ENCODE results near the gene CHAF1B.
"Not testable (repeated sequence)": the region's sequence is repeated elsewhere in the genome, so short reads cannot be mapped to it uniquely, and the experiment has no call there.

Gene CHAF1B

GRCh38 chr21:36388835-36389234 lies 3.6 kb downstream of the CHAF1B start:
- peak; percentile 74 for DNase-seq (ENCODE audit: low spot score)

GRCh38 chr21:36391649-36392048 lies 6.5 kb downstream of the CHAF1B start:
- not testable (repeated sequence) for DNase-seq (ENCODE audit: low spot score)

DNA sequence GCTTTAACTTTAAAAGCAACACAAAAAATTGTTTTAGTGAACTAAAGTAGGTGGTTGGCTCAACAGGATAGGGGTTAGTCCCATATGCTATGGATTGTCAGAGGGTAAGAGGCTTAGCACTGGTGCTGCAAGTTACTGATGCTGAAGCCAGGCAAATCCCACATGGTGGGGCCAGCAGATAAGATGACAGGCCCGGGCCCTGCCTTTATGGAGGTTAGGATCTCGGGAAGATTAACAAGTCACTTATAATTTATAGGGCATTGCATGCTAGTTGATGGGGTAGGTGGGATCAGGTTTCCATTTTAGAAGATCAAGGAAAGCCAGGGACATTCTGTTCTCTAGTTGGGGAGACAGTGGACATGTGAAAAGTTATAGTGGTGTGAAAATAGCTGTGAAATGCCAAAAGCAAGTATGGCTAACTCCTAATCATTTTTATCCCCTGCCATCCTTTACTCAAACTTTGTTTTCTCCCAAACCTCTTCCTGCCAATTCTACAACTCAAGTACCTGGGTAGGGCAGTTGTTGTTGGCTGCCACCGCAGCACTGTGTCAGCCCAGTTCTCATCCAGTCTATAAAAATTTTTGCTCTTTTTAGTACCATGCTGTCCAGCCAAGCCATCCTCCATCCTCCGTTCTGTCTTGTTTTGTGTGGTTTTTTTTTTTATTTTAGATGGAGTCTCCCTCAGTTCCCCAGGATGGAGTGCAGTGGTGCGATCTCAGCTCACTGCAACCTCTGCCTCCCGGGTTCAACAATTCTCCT lies 10.3 kb downstream of the CHAF1B start:
- no peak for DNase-seq (ENCODE audit: low spot score)

DNA sequence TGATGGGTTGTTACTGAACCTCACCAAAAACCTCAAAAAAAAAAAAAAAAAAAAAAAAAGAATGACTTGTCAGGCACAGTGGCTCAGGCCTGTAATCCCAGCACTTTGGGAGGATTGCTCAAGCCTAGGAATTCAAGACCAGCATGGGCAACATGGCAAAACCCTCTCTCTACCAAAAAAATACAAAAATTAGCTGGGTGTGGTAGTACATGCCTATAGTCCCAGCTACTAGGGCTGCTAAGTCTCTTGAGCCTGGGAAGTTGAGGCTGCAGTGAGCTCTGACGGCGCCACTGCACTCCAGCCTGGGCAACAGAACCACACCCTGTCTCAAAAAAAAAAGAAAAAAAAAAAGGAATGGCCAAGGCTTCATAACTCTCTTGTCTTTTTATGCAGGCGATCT lies 11.1 kb downstream of the CHAF1B start:
- no peak for DNase-seq (ENCODE audit: low spot score)

- no peak for DNase-seq (ENCODE audit: low spot score)
Observed at GRCh38 chr21:36396971-36397370, 11.8 kb downstream of the CHAF1B start.

DNA sequence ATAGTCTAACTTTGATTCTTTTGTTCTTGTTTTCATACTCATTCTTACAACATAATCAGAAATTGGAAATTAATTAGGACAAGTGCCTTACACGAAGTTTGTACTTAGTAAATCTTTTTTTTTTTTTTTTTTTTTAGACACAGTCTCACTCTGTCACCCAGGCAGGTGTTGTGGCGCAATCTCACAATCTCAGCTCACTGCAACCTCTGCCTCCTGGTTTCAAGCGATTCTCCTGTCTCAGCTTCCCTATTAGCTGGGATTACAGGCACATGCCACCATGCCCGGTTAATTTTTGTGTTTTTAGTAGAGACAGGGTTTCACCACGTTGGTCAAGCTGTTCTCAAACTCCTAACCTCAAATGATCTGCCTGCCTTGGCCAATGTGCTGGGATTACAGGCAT lies 12.4 kb downstream of the CHAF1B start:
- DNase-seq (ENCODE audit: low spot score) = no peak

DNA sequence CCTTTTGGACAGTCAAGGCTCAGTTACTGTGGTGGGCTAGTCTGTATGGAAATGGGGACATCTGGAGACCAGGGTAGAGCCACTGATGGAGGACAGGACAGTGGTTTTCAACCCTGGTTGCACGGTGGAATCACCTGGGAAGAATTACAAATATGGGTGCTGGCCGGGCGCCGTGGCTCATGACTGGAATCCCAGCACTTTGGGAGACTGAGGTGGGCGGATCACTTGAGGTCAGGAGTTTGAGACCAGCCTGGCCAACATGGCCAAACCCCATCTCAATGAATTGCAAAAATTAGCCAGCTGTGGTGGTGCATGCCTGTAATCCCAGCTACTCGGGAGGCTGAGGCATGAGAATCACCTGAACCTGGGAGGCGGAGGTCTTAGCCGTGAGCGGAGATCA lies 14.5 kb downstream of the CHAF1B start:
- not testable (repeated sequence) for DNase-seq (ENCODE audit: low spot score)

DNA sequence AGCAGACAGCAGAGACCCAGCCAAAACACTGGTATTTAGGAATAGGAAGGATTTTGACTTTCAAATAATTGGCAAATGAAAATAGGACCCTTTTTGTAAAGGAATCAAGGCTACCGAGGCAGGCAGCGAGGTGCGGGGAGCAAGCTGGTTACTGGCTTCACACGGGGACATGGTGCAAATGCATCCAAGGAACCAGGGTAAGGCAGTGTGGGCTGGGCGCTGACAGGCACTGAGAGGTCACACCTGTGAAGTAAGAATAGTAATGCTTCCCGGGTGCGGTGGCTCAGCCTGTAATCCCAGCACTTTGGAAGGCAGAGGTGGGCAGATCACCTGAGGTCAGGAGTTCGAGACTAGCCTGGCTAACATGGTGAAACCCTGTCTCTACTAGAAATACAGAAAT lies 15.5 kb downstream of the CHAF1B start:
- DNase-seq (ENCODE audit: low spot score) = no peak

- DNase-seq (ENCODE audit: low spot score) = no peak
Observed at GRCh38 chr21:36402339-36402738, 17.1 kb downstream of the CHAF1B start.

DNA sequence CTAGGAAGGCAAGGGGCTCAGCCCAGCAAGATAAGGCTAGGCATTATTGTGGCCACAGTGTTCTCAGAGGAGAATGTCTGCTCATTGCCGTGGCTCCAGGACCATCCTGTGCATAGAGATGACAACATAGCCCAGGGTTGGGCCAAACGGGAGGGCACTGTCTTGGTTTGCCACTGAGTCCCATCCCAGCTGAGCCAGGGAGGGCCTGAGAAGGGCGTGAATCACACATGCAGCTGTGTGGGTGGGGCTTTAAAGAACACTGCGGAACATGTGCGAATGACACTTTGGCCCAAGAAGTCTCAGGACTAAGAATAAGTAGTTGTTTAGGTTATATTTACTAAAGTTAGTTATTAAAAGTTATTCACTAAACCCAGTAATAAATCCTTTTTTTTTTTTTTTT lies 18.5 kb downstream of the CHAF1B start:
- no peak for DNase-seq (ENCODE audit: low spot score)

GRCh38 chr21:36408568-36408967 lies 23.4 kb downstream of the CHAF1B start:
- no peak for DNase-seq (ENCODE audit: low spot score)

DNA sequence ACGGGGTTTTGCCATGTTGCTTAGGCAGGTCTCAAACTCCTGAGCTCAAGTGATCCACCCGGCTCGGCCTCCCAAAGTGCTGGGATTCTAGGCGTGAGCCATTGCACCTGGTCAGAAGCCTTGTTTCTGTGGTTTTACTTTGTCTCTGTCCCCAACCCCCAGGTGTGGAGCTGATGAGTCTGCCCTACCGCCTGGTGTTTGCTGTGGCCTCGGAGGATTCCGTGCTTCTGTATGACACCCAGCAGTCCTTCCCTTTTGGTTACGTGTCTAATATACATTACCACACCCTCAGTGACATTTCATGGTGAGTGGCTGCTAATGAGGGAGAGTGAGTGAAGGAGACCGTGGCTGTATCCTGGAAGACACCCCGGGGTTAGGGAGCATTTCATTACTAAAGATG lies 26.1 kb downstream of the CHAF1B start:
- DNase-seq (ENCODE audit: low spot score) = no peak

DNA sequence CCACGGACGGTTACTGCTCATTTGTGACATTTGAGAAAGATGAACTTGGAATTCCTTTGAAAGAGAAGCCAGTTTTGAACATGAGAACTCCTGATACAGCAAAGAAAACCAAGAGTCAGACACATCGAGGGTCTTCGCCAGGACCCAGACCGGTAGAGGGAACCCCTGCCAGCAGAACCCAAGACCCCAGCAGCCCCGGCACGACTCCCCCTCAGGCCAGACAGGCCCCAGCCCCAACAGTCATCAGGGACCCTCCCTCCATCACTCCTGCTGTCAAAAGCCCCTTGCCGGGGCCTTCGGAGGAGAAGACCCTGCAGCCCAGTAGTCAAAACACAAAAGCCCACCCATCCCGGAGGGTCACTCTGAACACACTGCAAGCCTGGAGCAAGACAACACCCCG lies 27.7 kb downstream of the CHAF1B start:
- DNase-seq (ENCODE audit: low spot score) = no peak

DNA sequence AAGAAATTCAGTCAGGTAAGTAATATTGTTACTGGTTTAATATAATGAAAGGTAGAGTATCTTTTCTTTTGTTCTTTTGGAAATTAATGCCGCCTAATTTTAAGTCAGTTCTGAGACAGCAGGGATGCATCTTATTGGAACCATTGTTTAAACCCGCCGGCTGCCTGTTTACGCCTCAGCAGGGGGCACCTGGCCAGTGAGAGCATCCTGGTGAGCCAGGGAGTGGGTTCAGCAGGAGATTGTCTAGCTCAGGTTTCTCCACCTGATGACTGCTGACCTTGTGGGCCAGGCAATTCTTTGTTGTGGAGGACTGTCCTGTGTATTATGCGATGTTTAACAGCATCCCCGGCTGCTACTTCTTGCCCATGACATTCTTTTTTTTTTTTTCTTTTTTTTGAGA lies 30.2 kb downstream of the CHAF1B start:
- no peak for DNase-seq (ENCODE audit: low spot score)

GRCh38 chr21:36419241-36419640 lies 34.0 kb downstream of the CHAF1B start:
- DNase-seq (ENCODE audit: low spot score) = no peak

DNA sequence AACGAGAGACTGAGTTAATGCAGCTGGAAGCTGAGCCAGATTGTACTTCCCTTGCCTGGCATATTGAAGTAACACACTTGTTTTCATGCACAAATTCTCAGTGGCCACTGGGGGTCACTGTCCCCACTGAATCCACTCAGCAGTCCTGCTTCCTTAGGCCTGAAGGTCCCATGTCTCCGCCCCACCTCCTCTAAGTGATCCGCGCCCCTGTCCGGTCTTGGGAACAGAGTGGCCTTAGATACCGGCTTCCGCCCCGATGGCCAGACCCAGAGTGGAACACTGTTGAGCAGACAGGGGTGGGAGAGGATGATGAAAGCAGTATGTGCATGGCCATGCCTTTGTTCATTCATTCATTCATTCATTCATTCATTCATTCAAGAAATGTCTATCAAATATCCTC lies 34.8 kb downstream of the CHAF1B start:
- peak; percentile 88 for DNase-seq (ENCODE audit: low spot score)

- DNase-seq (ENCODE audit: low spot score) = no peak
Observed at GRCh38 chr21:36420571-36421339, 35.6 kb downstream of the CHAF1B start.

- DNase-seq (ENCODE audit: low spot score) = peak; percentile 67
Observed at GRCh38 chr21:36422279-36423098, 37.3 kb downstream of the CHAF1B start.

DNA sequence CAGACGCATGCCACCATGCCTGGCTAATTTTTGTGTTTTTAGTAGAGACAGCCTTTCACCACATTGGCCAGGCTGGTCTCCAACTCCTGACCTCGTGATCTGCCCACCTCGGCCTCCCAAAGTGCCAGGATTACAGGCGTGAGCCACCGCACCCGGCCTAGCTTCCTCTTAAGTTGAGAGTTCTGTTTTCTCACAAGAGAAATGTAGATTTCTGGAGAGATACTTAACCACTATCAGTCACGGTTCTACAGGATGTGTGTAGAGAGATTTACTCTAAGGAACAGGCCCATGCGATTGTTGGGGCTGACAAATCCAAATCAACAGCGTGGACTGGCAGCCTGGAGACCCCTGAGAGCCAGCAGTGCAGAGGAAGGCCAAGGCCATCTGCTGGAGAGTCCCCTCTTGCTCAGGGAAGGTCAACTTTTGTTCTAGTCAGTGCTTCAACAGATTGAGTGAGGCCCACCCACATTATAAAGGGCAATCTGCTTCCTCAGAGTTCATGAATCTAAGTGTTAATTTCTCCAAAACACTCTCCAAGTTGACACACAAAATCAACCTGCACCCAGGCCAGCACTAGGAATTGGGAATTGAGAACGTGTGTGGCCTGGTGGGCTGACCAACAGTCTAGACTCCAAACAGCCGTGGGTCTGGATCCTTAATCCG lies 38.7 kb downstream of the CHAF1B start:
- DNase-seq (ENCODE audit: low spot score) = no peak

DNA sequence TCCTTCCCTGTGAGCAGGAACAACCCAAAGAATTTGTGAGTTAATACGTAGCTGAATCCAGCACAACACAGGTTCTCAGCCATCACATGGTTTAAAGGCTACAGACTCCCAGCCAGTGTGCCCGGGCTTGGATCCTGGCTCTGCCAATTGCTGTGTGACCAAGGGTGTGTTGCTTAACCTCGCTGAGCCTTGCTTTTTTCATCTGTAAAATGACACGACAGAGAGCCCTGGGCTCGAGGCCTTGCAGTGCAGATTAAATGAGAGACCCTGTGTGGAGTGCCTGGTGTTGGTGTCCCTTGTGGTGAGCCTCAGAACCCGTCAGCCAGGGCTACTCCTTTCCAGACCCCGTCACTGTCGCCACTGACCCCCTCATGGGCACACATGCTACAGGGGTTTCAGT lies 39.4 kb downstream of the CHAF1B start:
- DNase-seq (ENCODE audit: low spot score) = no peak

GRCh38 chr21:36425286-36425685 lies 40.1 kb downstream of the CHAF1B start:
- no peak for DNase-seq (ENCODE audit: low spot score)

DNA sequence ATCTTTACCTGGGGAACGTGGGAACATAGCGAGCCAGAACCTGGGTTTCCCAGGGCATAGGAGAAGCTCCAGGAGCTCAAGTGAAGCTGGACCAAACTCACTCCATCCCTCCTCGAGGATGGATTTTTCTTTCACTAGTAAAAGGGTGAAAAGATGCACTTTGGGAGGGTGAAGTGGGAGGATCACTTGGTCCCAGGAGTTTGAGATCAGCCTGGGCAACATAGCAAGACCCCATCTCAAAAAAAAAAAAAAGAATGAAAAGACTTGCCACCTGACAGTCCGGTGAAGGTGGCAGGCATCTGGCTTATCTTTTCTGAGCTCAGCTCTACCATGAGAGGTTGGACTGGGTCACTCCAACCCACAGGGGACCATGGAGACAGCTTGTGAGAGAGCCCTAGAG lies 42.3 kb downstream of the CHAF1B start:
- DNase-seq (ENCODE audit: low spot score) = no peak

Measured in AG08396 (cell line).